ENCODE measurements around the gene PEX14. TPM values are rescaled to one million over a fixed set of nuclear protein-coding genes. Genes with fewer than 3 reads are reported as not detected.
A peak's percentile ranks its signal among the peaks of the same experiment; 100 is the strongest.
"Not testable (repeated sequence)": the region's sequence is repeated elsewhere in the genome, so short reads cannot be mapped to it uniquely, and the experiment has no call there.

The PEX14 gene
- total RNA-seq, 2 donors from 2014 or later = 17.6 to 24.7 TPM

DNA sequence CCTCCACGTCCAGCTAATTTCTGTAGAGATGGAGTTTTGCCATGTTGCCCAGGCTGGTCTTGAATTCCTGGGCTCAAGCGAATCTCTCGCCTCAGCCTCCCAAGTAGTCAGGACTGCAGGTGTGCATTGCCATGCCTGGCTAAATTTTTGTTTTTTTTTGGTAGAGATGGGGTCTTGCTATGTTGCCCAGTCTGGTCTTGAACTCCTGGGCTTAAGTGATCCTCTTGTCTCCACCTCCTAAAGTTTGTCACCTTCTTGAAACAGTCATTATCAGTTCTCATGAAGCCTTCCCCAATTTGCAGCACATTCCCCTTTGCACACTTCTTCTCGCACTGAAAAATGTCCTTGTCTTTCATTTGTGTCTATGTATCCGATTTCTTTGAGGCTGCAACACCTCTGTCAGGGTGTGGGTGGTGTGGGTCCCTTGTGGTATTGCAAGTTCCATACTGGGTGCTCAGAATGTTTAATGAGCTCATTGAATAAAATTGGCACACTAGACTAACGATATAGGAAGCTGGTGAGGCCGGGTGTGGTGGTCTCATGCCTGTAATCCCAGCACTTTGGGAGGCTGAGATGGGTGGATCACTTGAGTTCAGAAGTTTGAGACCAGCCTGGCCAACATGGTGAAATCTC is 27.8 kb upstream of the PEX14 start:
- no peak for DNase-seq
- no peak for ATAC-seq
- intact Hi-C loops (cut with DNase I) = no loop called here

DNA sequence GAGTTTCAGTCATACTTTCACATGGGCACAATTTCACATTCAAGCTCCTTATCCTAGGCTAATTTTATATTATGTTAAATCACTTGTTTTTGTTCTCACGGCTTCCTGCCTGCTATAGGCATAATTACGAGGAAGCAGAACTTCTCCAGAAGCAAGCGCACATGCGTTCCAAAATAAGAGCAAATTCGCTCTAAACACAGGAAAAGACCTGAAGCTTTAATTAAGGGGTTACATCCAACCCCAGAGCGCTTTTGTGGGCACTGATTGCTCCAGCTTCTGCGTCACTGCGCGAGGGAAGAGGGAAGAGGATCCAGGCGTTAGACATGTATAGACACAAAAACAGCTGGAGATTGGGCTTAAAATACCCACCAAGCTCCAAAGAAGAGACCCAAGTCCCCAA is 25.0 kb upstream of the PEX14 start, which contains the start of gene CORT:
Gene CORT (plus strand): TSS at position 281 of the 400 bp plus-strand sequence. CDS start 193 bp downstream, outside the sequence.
- no peak for ATAC-seq
- no peak for DNase-seq
- intact Hi-C loops (cut with DNase I) = no loop called here

DNA sequence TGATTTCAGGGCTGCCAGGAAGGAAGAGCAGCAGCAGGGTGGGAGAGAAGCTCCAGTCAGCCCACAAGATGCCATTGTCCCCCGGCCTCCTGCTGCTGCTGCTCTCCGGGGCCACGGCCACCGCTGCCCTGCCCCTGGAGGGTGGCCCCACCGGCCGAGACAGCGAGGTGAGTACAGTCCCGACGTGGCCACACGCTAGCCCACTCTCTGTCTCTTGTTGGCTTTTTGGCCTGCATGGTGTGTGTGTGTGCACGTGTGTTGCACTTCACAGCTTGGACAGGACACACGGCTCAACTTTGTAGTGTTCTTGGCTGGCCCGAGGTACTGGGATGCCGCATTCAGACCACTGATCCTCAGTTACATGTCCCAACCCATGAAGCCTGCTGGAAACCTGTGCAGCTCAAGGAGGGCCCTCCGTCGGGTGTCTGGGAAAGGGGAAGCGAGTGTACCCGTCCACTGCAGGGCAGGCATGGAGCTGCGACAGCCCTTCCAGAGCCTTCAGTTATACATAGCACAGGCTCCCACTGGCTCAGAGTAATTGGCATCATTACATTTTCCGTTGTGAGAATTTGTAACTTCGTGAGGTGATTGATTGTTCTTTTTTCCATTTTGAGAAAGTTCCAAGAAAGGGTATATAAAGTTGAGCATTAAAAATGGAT is 24.5 kb upstream of the PEX14 start:
- ATAC-seq = no peak
- intact Hi-C loops (cut with DNase I) = no loop called here
- no peak for DNase-seq

DNA sequence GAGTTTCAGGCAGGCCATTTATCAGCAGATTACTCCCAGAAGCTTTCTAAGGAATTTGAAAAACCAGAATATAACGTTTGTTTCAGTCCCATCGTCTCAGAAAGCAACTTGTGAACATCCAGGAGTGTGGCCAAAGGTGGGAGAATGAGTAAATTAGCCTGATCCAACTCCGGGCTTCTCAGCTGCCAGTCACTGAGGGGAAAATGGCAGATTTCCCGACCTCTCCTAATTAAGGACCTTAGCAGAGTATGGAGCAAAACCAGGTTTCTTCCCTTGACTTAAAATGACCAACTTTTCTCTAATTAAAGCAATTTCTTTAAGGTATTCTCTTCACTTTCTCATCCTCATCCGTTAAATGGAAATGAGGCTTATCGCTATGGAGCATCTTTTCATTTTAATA is 23.9 kb upstream of the PEX14 start:
- ATAC-seq (no peak), DNase-seq (no peak)
- intact Hi-C loops (cut with DNase I) = no loop called here

DNA sequence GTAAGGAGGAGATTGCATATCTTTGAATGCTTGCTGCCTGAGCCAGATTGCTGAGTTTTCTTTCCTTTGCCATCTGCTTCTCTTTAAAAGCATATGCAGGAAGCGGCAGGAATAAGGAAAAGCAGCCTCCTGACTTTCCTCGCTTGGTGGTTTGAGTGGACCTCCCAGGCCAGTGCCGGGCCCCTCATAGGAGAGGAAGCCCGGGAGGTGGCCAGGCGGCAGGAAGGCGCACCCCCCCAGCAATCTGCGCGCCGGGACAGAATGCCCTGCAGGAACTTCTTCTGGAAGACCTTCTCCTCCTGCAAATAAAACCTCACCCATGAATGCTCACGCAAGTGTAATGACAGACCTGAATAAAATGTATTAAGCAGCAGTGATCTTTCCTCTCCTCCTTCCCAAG is 23.5 kb upstream of the PEX14 start:
- intact Hi-C loops (cut with DNase I) = no loop called here
- ATAC-seq (peak in 1 of 2 donors; percentile 36), DNase-seq (no peak)

DNA sequence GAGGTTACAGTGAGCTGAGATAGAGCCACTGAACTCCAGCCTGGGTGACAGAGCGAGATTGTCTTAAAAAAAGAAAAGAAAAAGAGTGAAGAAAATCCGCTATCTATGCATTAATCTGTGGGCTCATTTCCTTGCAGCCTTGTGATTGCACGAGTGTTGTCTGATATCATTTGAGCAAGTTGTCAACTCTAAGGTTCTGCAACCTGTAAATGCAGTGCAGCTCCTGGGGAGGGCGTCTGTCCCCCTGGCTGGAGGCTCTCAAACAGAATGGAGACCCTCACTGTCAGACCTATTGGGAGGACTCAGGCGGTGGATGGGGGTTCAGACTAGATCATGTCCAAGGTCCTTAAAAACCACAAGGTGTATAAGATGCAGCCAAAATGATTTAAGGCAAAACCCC is 18.7 kb upstream of the PEX14 start:
- intact Hi-C loops (cut with DNase I) = no loop called here
- ATAC-seq = no peak
- DNase-seq = no peak

DNA sequence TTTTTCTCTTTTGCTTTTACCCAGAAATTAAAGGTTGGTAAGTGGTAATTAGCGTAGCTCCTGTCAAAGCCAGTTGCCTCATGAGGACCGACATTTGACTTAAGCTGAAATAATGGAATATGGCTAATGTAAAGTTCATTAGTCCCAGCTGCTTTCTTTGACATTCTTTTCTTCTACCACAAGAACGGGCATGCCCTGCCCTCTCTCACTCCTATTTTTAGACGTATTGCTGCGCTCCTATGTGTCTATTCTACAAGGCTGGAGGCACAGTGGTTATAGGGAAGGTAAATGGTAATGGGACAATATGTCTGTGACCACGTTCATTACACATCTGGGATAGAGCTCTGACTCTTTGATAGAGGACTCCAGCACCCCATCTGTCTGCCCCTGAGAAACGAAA is 18.1 kb upstream of the PEX14 start:
- intact Hi-C loops (cut with DNase I) = no loop called here
- DNase-seq = no peak
- ATAC-seq = peak in 1 of 2 donors; percentile 21

DNA sequence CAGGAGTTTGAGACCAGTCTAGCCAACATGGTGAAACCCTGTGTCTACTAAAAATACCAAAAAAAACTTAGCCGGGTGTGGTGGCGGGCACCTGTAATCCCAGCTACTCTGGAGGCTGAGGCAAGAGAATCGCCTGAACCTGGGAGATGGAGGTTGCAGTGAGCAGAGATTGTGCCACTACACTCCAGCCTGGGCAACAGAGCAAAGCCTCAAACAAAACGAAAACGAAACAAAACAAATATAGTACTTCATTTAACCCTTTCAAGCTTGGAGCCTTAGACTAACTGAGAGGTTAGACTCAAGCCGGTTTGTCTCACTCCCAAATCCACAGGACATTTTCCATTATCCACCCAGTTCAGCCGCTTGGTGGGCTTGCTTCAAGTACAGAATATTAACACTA is 17.3 kb upstream of the PEX14 start:
- DNase-seq; intact Hi-C loops (cut with DNase I); ATAC-seq: not testable (repeated sequence)

DNA sequence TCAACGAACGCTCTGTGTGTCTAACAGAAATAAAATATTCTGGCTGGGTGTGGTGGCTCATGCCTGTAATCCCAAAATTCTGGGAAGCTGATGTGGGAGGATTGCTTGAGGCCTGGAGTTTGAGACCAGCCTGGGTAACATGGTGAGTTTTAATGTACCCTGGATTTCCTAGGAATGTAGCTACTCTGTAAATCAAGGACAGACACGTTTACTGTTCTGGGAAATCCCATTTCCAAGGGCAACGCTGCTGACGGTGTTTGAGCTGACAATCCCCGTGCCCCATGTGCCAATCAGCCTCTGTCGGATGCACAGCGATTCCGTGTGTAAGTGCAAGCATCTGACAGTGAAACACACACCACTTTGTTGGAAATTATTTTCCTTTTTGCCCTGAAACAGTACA is 16.9 kb upstream of the PEX14 start:
- ATAC-seq (no peak), DNase-seq (no peak)
- intact Hi-C loops (cut with DNase I) = no loop called here

DNA sequence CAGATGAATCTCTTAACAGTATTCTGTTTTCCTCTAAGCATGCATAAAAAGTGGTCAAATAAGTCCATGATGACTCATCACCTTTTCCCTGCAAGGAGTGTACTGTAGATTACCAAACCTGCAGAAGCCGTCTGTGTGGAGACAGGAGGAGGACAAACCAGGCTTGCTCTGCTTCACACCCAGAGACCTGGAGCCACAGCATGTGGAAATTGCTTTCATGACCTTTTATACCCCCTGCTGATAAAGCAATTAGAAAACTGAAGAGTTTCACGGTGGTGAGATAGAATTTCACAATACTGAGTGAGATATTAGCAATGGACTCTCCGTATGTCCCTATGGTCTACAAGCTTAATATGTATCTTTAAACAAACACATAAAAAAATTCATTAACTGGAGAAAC is 15.6 kb upstream of the PEX14 start:
- no peak for DNase-seq
- intact Hi-C loops (cut with DNase I) = no loop called here
- peak; percentile 38 to 89 for ATAC-seq

DNA sequence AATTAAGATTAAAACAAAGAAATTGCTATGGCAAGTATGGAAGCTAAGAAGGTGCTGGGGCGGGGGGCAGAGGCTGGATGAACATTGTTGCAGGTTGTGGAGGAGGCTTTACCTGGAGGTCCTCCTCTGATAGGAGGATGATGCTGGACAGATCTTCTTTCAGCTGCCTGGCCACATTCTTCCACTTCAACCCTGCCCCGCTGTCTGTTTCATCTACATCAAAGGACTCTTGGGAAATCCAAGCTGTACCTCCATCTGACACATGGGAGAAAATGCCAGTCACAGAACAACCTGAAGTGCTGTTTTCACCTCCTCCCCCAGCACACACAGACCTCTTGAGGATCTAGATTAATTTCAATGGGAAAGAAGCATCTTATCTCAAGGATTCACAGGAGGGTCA is 7.7 kb upstream of the PEX14 start:
- ATAC-seq (no peak), DNase-seq (no peak)
- intact Hi-C loops (cut with DNase I) = no loop called here

DNA sequence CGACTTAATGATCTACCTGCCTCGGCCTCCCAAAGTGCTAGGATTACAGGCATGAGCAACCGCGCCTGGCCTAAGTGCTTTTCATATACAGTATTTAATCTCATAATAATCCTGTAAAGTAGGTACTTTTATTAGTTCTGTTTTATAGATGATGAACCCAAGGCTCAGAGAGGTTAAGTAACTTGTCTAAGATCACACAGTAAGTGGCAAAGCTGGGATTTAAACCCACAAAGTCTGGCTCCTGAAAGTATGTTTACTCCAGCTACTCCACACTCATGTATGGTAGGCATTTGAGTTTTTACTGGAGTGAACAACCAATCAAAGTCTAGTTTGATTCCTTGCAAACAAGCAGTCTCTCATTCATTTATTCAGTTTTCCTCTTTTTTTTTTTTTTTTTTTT is 4.7 kb upstream of the PEX14 start:
- intact Hi-C loops (cut with DNase I) = no loop called here

DNA sequence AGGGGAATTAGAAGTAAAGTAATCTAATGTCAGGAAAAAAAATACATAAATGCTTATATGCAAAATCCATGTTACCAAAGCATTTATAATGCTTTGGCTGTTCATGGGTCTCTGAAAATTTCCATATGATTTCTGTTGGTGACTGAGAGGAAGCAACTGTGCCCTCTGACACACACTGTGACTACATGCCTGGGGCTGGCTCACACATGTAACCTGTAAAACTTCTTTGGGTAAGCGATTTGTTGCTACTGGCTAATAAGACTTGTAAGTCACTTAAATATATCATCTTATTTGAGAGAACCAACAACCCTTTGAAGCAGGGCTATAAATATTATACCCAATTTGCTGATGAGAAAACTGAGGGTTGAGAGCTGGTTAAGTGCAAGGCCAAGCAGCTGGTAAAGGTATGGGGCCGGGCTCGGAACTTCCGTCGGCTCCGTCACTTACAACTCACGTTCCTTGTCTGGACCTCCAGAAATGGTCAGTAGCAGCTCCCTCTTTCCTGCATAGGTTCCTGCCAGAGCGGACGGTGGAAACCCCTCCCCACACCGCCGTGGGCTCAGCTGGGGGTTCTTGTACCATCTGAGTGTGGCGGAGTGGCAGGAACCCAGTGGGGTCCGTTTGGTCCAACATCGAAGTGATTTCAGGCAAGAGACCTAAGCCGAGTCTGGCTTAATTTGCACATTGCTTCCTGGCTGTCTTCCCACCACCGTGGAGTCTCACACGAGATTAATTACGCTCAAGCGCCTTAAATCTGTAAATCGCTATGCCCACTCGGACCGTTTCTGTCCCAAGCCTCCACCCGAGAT is 3.1 kb upstream of the PEX14 start:
- ATAC-seq (no peak), DNase-seq (no peak)
- intact Hi-C loops (cut with DNase I) = no loop called here

More for the DNA sequence above, 4.7 kb upstream of the PEX14 start:
- ATAC-seq (no peak), DNase-seq (no peak)

DNA sequence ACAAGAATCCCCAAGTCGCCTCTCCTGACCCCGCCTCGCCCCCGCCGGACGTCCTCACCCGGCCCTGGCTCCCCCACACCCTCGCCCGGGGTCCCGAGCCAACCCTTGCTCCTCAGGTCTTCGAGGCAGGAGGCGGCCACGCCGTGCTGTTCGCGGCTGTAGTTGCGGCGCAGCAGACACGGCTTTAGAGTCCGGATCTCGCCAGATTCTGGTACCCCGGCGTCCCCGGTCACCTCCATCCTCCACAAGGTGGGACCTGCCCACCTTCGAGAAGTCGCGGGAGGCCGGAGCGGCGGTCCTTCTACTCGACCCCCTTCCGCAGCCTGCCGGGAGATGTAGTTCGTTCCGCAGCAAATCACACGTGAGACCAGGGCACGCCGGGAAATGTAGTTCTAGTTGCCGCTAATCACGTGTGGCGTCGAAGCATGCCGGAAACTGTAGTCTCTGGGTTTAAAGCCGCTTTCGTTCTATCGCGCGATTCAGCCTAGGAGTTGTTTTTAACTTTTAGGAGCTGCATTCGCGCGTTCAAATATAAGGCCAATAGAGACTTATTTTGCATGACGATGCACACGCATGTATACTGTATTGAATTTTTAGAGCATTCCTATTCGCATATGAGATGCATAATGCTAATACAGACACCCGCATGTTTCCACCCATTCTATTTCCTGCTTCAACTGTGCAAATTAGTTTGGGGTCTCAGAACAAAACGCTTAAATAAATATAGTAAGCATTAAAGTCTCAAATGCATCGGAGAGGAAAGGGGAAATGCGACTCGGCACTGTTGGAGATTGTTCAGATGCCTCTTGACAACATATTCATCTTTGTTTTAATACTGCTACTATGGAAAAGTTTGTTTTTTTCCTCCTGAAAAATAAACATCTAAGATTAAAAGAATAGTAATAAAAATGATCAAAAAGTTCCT is 2.3 kb upstream of the PEX14 start, which contains the start of gene DFFA:
Gene DFFA (minus strand): TSS at position 310 of the 925 bp plus-strand sequence. CDS start 71 bp downstream, at position 239.
- DNase-seq = peak; percentile 95
- intact Hi-C loops (cut with DNase I) = no loop called here
- ATAC-seq = peak; percentile 90 to 93

DNA sequence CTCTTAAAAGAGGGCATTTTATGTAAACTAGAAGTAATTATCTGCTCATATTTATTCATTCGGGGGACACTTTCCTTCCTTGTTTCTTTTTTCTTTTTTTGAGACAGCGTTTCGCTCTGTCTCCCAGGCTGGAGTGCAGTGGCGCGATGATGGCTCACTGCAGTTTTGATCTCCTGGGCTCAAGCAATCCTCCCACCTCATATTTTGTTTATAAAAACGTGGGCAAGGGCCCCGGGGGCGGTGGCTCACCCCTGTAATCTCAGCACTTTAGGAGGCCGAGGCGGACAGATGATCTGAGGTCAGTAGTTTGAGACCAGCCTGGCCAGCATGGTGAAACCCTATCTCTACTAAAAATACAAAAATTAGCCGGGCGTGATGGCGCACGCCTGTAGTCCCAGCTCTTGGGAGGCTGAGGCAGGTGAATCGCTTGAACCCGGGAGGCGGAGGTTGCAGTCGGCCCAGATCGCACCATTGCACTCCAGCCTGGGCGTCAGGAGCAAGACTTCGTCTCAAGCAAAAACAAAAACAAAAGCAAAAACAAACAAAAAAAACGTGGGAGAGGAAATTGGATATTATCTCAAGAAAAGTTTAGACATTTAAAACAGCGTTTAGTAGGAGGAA is 1.5 kb upstream of the PEX14 start:
- intact Hi-C loops (cut with DNase I) = no loop called here
- DNase-seq = no peak
- ATAC-seq = no peak

DNA sequence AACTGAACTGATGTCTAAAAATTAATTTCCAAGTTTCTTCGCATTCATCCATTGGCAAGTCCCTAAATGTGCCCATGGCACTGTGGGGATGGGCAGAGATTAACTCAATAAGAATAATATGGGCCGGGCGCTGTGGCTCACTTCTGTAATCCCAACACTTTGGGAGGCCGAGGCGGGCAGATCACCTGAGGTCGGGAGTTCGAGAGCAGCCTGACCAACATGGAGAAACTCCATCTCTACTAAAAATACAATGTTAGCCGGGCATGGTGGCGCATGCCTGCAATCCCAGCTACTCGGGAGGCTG is 489 bp upstream of the PEX14 start:
- intact Hi-C loops (cut with DNase I); ATAC-seq; DNase-seq: not testable (repeated sequence)

DNA sequence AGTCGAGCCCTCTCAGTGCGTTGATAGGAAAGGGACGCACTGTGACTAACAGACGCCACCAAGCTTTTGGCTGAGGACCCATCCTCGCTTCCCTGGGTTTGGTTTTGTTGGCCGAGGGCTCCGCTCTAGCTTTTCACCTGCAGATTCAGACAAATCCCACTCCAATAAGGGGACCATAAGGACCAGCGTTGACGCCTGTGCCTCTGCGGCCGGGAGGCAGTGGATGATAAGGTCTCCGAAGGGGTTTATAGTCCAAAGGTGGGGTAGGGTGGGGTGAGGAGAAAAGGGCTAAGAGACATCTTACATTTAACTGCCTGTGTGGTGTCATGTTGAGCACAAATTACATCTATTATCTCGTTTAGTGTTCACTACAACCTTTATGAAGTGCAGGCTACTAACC is 760 bp downstream of the PEX14 start:
- DNase-seq (no peak), ATAC-seq (no peak)
- intact Hi-C loops (cut with DNase I) = no loop called here

DNA sequence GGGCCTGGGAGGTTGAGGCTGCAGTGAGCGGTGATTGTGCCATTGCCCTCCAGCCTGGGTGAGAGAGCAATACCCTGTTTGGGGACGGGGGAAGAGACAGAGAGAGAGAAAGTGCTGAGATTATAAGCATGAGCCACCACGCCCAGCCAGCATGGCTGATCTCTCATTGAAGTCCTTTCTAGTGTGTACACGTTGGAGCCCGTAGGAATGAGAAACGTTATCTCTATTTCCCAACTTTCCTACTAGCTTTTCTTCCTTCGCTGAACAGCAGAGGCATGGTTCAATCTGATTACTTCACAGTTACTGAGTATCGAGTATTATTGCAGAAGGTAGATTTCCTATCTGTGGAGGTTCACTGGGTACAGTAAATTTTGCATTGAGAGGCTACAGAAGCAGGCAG is 4.5 kb downstream of the PEX14 start:
- no peak for ATAC-seq
- DNase-seq = no peak
- intact Hi-C loops (cut with DNase I) = no loop called here

DNA sequence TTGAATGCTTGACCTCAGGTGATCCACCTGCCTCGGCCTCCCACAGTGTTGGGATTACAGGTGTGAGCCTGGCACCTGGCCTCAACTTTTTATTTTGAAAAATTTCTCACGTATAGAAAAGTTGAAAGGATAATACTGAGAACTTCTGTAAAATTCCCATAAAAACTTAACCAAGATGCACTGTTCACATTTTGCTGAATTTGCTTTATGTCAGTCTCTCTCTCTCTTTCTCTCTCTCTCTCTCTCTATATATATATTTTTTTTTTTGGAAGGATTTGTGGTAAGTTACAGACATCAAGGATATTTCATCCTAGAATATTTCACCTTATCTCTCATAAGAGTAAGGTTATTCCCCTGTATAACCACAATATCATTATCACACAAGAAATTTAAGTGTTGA is 5.9 kb downstream of the PEX14 start:
- ATAC-seq (no peak), DNase-seq (no peak)
- intact Hi-C loops (cut with DNase I) = no loop called here
